Lung (tissue), 12 donors: ENCODE measurements around the gene KRTAP5-8. TPM values are rescaled to one million over a fixed set of nuclear protein-coding genes. Genes with fewer than 3 reads are reported as not detected.
A peak's percentile ranks its signal among the peaks of the same experiment; 100 is the strongest.

Experiments
- ATAC-seq: fragments of 200-7000 bp; cut with Tn5 transposase; one replicate; pipeline ENCODE4 v1.9.1; 2020; ENCODE audit warnings: moderate number of reproducible peaks; ENCODE audit not compliant: insufficient read depth, low FRiP score
- DNase-seq, 3 donors: peaks; one replicate each; pipeline ENCODE4 v3.0.0-alpha.2; 2013 to 2017
- H3K27ac ChIP-seq, 2 donors: one replicate each; pipeline ENCODE4 v1.5.1; 2013; ENCODE audit warnings: mild to moderate bottlenecking in 2 of 2, moderate library complexity in 2 of 2, control low read depth in 1 of 2, inconsistent platforms in 1 of 2, low read depth in 1 of 2, low read length in 1 of 2
- H3K27me3 ChIP-seq, 3 donors: one replicate each; pipeline ENCODE4 v1.5.1; 2013; ENCODE audit warnings: low read length in 2 of 3; ENCODE audit not compliant: control insufficient read depth in 3 of 3, insufficient read depth in 3 of 3
- H3K36me3 ChIP-seq, 4 donors: one replicate each; pipeline ENCODE4 v1.5.1; 2013; ENCODE audit warnings: low read length in 4 of 4, mild to moderate bottlenecking in 1 of 4, moderate library complexity in 1 of 4; ENCODE audit not compliant: control insufficient read depth in 4 of 4, insufficient read depth in 4 of 4
- H3K4me1 ChIP-seq, 5 donors: one replicate each; pipeline ENCODE4 v1.5.1; 2013; ENCODE audit warnings: low read length in 5 of 5, mild to moderate bottlenecking in 2 of 5, moderate library complexity in 1 of 5; ENCODE audit not compliant: control insufficient read depth in 5 of 5, insufficient read depth in 5 of 5
- H3K4me3 ChIP-seq: one replicate; pipeline ENCODE4 v1.5.1; 2013; ENCODE audit warnings: mild to moderate bottlenecking, control low read depth, moderate library complexity
- H3K9ac ChIP-seq, 2 donors: one replicate each; pipeline ENCODE4 v1.5.1; 2013; ENCODE audit warnings: low read length in 2 of 2, control low read depth in 1 of 2; ENCODE audit not compliant: insufficient read depth in 1 of 2
- H3K9me3 ChIP-seq, 4 donors: one replicate each; pipeline ENCODE4 v1.5.1; 2013; ENCODE audit warnings: low read length in 3 of 4, mild to moderate bottlenecking in 1 of 4, moderate library complexity in 1 of 4; ENCODE audit not compliant: control insufficient read depth in 4 of 4, insufficient read depth in 3 of 4
- WGBS, 2 donors: extraction: QIAGEN DNeasy Blood & Tissue Kit; methylation state at CpG; one replicate each; pipeline ENCODE4 v1.1.7; 2013; 5-methylcytosine and 5-hydroxymethylcytosine counted together
- polyA plus RNA-seq, 2 donors: library from polyadenylated mRNA; stranded (reverse); fragments of 200-250 nt; gene quantifications; one replicate each; pipeline ENCODE4 v1.2.1, GENCODE V29; 2013
- total RNA-seq, 2 donors: library from RNA; depleted of rRNA in 1 of 2; stranded (reverse); fragments of >200 nt in 1 of 2; gene quantifications; one replicate each; pipeline ENCODE4 v1.2.1, GENCODE V29; 2014 to 2021
- TF ChIP-seq, protein P1 (sequence below): IDR thresholded peaks from 2 replicates; pipeline ENCODE4 v1.5.1; 2012; ENCODE audit warnings: mild to moderate bottlenecking; ENCODE audit errors: control extremely low read depth, extremely low read depth
- donor health status: control.
- donor health status: control.
- donor health status: Bipolar disorder and iron deficiency.
- donor health status: healthy.
- donor health status: DM: yes; HTN: yes; CAD: no.

The KRTAP5-8 gene
- total and polyA plus RNA-seq, 4 donors: 0.03 to 0.34 (median 0.20) TPM; not detected in 1

DNA sequence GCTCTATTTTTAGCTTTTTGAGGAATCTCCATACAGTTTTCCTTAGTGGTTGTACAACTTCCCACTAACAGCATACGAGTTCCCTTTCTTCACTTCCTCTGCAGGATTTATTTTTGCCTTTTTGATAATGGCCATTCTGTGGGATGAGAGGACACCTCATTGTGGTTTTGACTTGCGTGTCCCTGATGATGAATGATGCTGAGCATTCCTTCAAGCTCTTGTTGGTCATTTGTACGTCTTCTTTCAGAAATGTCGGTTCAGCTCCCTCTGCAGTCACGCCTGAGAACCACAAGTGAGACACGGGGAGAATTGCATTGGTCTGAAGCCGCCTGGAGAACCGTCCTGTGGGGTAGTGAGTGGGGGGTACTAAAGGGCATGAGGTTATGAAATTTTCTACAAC lies 25.6 kb downstream of the KRTAP5-8 start:
- ATAC-seq (no peak), DNase-seq (peak in 2 of 3 donors; percentile 5 to 22)
- Histone ChIP-seq H3K4me3 (no peak overlapping the region), H3K9me3 (peaks cover 0 to 3% (median 0%) of the 10 kb centered on the region in 4 donors), H3K36me3 (no peaks in the 10 kb centered on the region), H3K27me3 (peaks cover 0 to 9% (median 6%) of the 10 kb centered on the region in 3 donors), H3K9ac (no peak overlapping the region), H3K27ac (no peak overlapping the region), H3K4me1 (peaks cover 0 to 6% (median 0%) of the 10 kb centered on the region in 5 donors)
- TF ChIP-seq, protein P1, sequence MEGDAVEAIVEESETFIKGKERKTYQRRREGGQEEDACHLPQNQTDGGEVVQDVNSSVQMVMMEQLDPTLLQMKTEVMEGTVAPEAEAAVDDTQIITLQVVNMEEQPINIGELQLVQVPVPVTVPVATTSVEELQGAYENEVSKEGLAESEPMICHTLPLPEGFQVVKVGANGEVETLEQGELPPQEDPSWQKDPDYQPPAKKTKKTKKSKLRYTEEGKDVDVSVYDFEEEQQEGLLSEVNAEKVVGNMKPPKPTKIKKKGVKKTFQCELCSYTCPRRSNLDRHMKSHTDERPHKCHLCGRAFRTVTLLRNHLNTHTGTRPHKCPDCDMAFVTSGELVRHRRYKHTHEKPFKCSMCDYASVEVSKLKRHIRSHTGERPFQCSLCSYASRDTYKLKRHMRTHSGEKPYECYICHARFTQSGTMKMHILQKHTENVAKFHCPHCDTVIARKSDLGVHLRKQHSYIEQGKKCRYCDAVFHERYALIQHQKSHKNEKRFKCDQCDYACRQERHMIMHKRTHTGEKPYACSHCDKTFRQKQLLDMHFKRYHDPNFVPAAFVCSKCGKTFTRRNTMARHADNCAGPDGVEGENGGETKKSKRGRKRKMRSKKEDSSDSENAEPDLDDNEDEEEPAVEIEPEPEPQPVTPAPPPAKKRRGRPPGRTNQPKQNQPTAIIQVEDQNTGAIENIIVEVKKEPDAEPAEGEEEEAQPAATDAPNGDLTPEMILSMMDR: peak; percentile 32
- 8 to 13% methylated on average over 8 of the region's 8 CpGs for WGBS, 2 donors

DNA sequence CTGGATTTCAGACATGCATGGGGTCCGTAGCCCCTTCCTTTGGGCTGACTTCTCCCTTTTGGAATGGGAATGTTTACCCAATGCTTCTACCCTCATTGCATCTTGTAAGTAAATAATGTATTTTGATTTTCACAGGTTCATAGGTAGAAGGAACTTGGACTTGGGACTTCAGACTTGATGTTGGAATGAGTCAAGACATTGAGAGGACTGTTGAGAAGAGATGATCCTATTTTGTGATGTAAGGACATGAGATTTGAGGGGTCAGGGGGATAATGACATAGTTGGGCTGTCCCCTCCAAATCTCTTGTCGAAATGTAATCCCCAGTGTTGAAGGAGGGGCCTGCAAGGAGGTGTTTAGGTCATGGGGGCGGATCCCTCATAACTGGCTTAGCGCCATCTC lies 26.6 kb downstream of the KRTAP5-8 start:
- Histone ChIP-seq H3K9me3 (peaks cover 0 to 3% (median 0%) of the 10 kb centered on the region in 4 donors), H3K4me1 (peaks cover 0 to 6% (median 0%) of the 10 kb centered on the region in 5 donors), H3K36me3 (no peaks in the 10 kb centered on the region), H3K27ac (no peak overlapping the region), H3K4me3 (no peak overlapping the region), H3K9ac (no peak overlapping the region), H3K27me3 (peaks cover 0 to 9% (median 6%) of the 10 kb centered on the region in 3 donors)
- TF ChIP-seq, protein P1: no peak
- ATAC-seq (no peak), DNase-seq (no peak)
- WGBS, 2 donors: 80 to 89% methylated on average over 4 of the region's 4 CpGs

DNA sequence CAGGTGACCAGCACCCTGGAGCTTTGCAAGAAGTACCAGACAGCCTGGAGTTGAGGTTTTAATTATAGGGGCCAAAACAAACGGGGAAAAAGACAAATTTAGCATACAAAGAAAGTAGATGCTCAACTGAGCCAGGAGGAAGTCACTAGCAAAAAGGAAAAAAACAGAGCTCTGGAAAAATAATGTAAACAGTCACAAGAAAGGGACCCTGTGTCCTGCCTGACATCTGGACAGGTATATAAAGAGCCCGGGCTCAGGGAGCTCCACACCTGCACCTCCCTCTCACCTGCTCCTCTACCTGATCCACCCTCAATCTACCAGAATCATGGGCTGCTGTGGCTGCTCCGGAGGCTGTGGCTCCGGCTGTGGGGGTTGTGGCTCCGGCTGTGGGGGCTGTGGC lies 27.4 kb downstream of the KRTAP5-8 start, which contains the start of gene KRTAP5-10:
KRTAP5-10 (plus strand) TSS at position 301 of the 400 bp plus-strand sequence; CDS start at position 326, 25 bp downstream.
- Histone ChIP-seq H3K27me3 (peaks cover 0 to 9% (median 6%) of the 10 kb centered on the region in 3 donors), H3K4me1 (peaks cover 0 to 6% (median 0%) of the 10 kb centered on the region in 5 donors), H3K4me3 (no peak within 1 kb of the TSS), H3K9ac (no peak within 1 kb of the TSS), H3K36me3 (no peaks in the 10 kb centered on the region), H3K9me3 (peaks cover 0 to 3% (median 0%) of the 10 kb centered on the region in 4 donors), H3K27ac (no peak within 1 kb of the TSS)
- no peak for DNase-seq
- no peak for ATAC-seq
- 53 to 64% methylated on average over 5 of the region's 5 CpGs for WGBS, 2 donors
- TF ChIP-seq, protein P1: no peak
